A549 (cell line): ENCODE data around the gene ZSWIM5.
A peak's percentile ranks its signal among the peaks of the same experiment; 100 is the strongest.

ENCODE experiments used
- CHD2 ChIP-seq: fragments of 150-350 bp; IDR thresholded peaks from 2 replicates; pipeline ENCODE4 v1.6.1; 2014; ENCODE audit warnings: low read length; ENCODE audit not compliant: partially characterized antibody
- ESRRA ChIP-seq: fragments of 150-350 bp; IDR thresholded peaks from 2 replicates; pipeline ENCODE4 v1.6.1; 2014; ENCODE audit warnings: mild to moderate bottlenecking, low read length, borderline replicate concordance
- FOSL2 ChIP-seq, 2 experiments: fragments of 450-650 bp in 1 of 2; fragments of >200 bp in 1 of 2; sonication (Bioruptor Twin) in 1 of 2; formaldehyde crosslinking; IDR thresholded peaks; 2 replicates each; pipeline versions ENCODE4 v1.5.0 to v1.6.1; 2016 to 2020; ENCODE audit warnings: mild to moderate bottlenecking in 1 of 2, moderate library complexity in 1 of 2
- GATA3 ChIP-seq: IDR thresholded peaks from 2 replicates; pipeline ENCODE4 v1.6.1; 2012; ENCODE audit warnings: borderline replicate concordance
- JUN ChIP-seq, 2 experiments: fragments of >200 bp; sonication (Bioruptor Twin); formaldehyde crosslinking; IDR thresholded peaks; 2 replicates in 1 of 2; 3 replicates in 1 of 2; pipeline ENCODE4 v1.6.1; 2016 to 2017
- MAZ ChIP-seq: fragments of 150-350 bp; IDR thresholded peaks from 2 replicates; pipeline ENCODE4 v1.6.1; 2014; ENCODE audit warnings: antibody characterized with exemption, low read depth, low read length, borderline replicate concordance
- NFE2L2 ChIP-seq: fragments of 150-350 bp; conservative IDR thresholded peaks from 2 replicates; pipeline ENCODE4 v1.6.1; 2014; ENCODE audit warnings: low read length
- PHF8 ChIP-seq: fragments of 200-600 bp; sonication (generic); IDR thresholded peaks from 2 replicates; pipeline ENCODE4 v1.6.1; 2016; ENCODE audit warnings: low read depth, mild to moderate bottlenecking, antibody characterized with exemption, moderate library complexity, borderline replicate concordance
- RAD21 ChIP-seq, 2 experiments: fragments of >200 bp in 1 of 2; sonication (Bioruptor Twin) in 1 of 2; formaldehyde crosslinking in 1 of 2; IDR thresholded peaks in 1 of 2; conservative IDR thresholded peaks in 1 of 2; 2 replicates in 1 of 2; 3 replicates in 1 of 2; pipeline ENCODE4 v1.6.1; 2012 to 2018; ENCODE audit warnings: inconsistent platforms in 1 of 2
- ZFP36 ChIP-seq: fragments of 450-650 bp; IDR thresholded peaks from 2 replicates; pipeline ENCODE4 v1.6.1; 2014; ENCODE audit warnings: borderline replicate concordance; ENCODE audit not compliant: partially characterized antibody
- TF ChIP-seq, protein P1 (sequence below): fragments of >200 bp; sonication (Bioruptor Twin); formaldehyde crosslinking; IDR thresholded peaks from 3 replicates; pipeline ENCODE4 v1.5.1; 2016
- TF ChIP-seq, protein P2 (sequence below): fragments of 150-350 bp; IDR thresholded peaks from 2 replicates; pipeline ENCODE4 v1.6.1; 2014; ENCODE audit warnings: low read depth, mild to moderate bottlenecking, low read length

DNA sequence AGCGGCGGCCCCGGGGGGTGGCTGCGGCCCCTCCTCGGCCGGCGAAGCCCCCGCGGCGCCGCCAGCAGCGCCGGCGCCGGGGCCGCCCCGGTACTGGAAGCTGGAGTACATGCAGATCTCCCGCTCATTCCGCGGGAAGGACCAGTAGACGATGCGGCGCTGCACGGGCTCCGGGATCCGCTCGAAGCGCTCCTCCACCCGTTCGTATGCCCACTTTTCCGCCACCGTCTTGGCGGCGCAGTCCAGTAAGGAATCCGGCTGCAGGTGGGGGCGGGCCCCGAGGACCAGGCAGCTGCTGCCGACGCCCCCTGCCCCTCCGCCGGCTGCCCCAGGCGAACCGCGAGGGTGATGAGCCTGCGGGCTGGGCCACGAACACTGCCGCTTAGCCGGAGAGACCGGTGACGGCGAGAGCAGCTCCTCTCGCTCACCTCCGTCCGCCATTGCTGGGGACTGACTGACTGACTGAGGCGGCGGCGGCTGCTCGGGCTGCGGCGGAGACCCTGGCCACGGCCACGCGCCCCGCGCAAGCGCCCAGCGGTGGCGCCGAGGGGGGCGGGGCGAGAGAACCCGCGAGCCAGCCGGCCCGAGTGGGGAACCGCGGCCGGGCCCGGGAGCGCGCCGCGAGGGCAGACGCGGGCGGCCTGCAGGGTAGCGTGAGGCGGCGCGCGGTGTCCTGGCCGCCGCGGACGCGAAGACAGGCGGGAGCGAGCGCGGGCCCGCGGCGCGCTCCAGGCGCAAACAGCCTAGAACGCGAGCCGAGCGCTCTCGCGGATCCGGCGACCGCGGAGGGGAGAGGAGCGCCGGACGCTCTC, at the start of gene ZSWIM5:
- TF ChIP-seq, protein P1, sequence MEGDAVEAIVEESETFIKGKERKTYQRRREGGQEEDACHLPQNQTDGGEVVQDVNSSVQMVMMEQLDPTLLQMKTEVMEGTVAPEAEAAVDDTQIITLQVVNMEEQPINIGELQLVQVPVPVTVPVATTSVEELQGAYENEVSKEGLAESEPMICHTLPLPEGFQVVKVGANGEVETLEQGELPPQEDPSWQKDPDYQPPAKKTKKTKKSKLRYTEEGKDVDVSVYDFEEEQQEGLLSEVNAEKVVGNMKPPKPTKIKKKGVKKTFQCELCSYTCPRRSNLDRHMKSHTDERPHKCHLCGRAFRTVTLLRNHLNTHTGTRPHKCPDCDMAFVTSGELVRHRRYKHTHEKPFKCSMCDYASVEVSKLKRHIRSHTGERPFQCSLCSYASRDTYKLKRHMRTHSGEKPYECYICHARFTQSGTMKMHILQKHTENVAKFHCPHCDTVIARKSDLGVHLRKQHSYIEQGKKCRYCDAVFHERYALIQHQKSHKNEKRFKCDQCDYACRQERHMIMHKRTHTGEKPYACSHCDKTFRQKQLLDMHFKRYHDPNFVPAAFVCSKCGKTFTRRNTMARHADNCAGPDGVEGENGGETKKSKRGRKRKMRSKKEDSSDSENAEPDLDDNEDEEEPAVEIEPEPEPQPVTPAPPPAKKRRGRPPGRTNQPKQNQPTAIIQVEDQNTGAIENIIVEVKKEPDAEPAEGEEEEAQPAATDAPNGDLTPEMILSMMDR: no peak
- peak; percentile 32; the same call in 1 of the 2 replicates for TF ChIP-seq PHF8
- TF ChIP-seq, protein P2, sequence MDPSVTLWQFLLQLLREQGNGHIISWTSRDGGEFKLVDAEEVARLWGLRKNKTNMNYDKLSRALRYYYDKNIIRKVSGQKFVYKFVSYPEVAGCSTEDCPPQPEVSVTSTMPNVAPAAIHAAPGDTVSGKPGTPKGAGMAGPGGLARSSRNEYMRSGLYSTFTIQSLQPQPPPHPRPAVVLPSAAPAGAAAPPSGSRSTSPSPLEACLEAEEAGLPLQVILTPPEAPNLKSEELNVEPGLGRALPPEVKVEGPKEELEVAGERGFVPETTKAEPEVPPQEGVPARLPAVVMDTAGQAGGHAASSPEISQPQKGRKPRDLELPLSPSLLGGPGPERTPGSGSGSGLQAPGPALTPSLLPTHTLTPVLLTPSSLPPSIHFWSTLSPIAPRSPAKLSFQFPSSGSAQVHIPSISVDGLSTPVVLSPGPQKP: no peak
- TF ChIP-seq JUN (IDR thresholded peaks at IDR 0.05): no peak
- TF ChIP-seq MAZ: no peak
- TF ChIP-seq ESRRA: no peak
- no peak for TF ChIP-seq NFE2L2
- no peak for TF ChIP-seq ZFP36
- TF ChIP-seq FOSL2 (IDR thresholded peaks at IDR 0.05): no peak
- TF ChIP-seq FOSL2 (CRISPR knock-in tag; IDR thresholded peaks at IDR 0.05): no peak
- no peak for TF ChIP-seq CHD2
- TF ChIP-seq GATA3: no peak
- TF ChIP-seq RAD21 (conservative IDR thresholded peaks at IDR 0.05 in 1 of 2, IDR thresholded peaks at IDR 0.05 in 1 of 2): no peak; a peak in 1 of 5 replicates
